K562 (cell line): ENCODE measurements around the gene WDCP. TPM values are rescaled to one million over a fixed set of nuclear protein-coding genes. Genes with fewer than 3 reads are reported as not detected.

Source experiments
- ATAC-seq: fragments of 200-7000 bp; cut with Tn5 transposase; 3 replicates; pipeline ENCODE4 v1.9.1; 2020; ENCODE audit warnings: moderate library complexity
- BruUV-seq: library from RNA; stranded (reverse); fragments of 400-500 nt; replicated peaks from 2 replicates; lab custom pipeline; 2021; lab: Mats Ljungman, UMichigan
- CTCF ChIA-PET: fragments of 300-600 bp; formaldehyde crosslinking; extraction: SDS; loops from one replicate; lab custom pipeline; 2021; ENCODE audit warnings: low intra/inter-chr PET ratio; lab: Yijun Ruan, JAX
- POLR2A ChIA-PET: fragments of 300-600, 350-650 bp; sonication (Branson Sonifier 250); formaldehyde crosslinking; extraction: SDS; loops from one replicate; lab custom pipeline; 2021; ENCODE audit warnings: antibody characterized with exemption, inconsistent platforms; lab: Yijun Ruan, JAX
- DNase-seq, 4 experiments: peaks; one replicate each; pipeline versions ENCODE4 v3.0.0 to v3.0.0-alpha.2; 2011 to 2018; ENCODE audit warnings: low spot score in 3 of 4, mixed read lengths in 3 of 4; ENCODE audit errors: extremely low read depth in 1 of 4
- FAIRE-seq: peaks from 2 replicates; lab custom pipeline; 2011; peaks lifted over from hg19 to GRCh38; lab: Jason Lieb, UNC
- H2AFZ ChIP-seq: 2 replicates; pipeline ENCODE4 v1.6.0; 2011; ENCODE audit warnings: low read depth, low read length, control low read depth, inconsistent platforms
- H3K27ac ChIP-seq: fragments of 200-600 bp; 3 replicates; pipeline ENCODE4 v1.8.0; 2011; ENCODE audit warnings: low read depth, mild to moderate bottlenecking, control low read depth, inconsistent platforms, low read length, moderate library complexity, mixed read lengths; ENCODE audit errors: extremely low read depth
- H3K27me3 ChIP-seq, 2 experiments: fragments of 300-600 bp in 1 of 2; 2 replicates in 1 of 2; 3 replicates in 1 of 2; pipeline versions ENCODE4 v1.6.0 to v1.8.0; 2011; ENCODE audit warnings: inconsistent platforms in 2 of 2, low read length in 2 of 2, mild to moderate bottlenecking in 1 of 2, mixed read lengths in 1 of 2, moderate library complexity in 1 of 2; ENCODE audit not compliant: control insufficient read depth in 2 of 2, insufficient read depth in 2 of 2
- H3K36me3 ChIP-seq: fragments of 300-600 bp; 3 replicates; pipeline ENCODE4 v1.8.0; 2011; ENCODE audit warnings: mild to moderate bottlenecking, low read length, inconsistent platforms; ENCODE audit not compliant: control insufficient read depth, insufficient read depth
- H3K4me1 ChIP-seq, 2 experiments: fragments of 200-600 bp in 1 of 2; replicated peaks in 1 of 2; 2 replicates in 1 of 2; 3 replicates in 1 of 2; pipeline versions ENCODE4 v1.5.1 to v1.8.0; 2011; ENCODE audit warnings: inconsistent platforms in 2 of 2, low read length in 2 of 2, mild to moderate bottlenecking in 1 of 2, mixed read lengths in 1 of 2, moderate library complexity in 1 of 2; ENCODE audit not compliant: control insufficient read depth in 2 of 2, insufficient read depth in 2 of 2
- H3K4me2 ChIP-seq: 2 replicates; pipeline ENCODE4 v1.6.1; 2011; ENCODE audit warnings: low read length, control low read depth, inconsistent platforms, mixed read lengths; ENCODE audit not compliant: insufficient read depth
- H3K4me3 ChIP-seq: fragments of 200-600 bp; sonication (generic), shearing (Covaris generic); 2 replicates; pipeline ENCODE4 v1.5.1; 2016; ENCODE audit warnings: control low read depth, inconsistent platforms
- H3K79me2 ChIP-seq: fragments of 200-600 bp; 3 replicates; pipeline ENCODE4 v1.8.0; 2011; ENCODE audit warnings: low read length, inconsistent platforms; ENCODE audit not compliant: control insufficient read depth, insufficient read depth
- H3K9ac ChIP-seq, 2 experiments: 2 replicates each; pipeline versions ENCODE4 v1.6.0 to v1.6.1; 2011; ENCODE audit warnings: low read depth in 2 of 2, low read length in 2 of 2, control low read depth in 1 of 2, inconsistent platforms in 1 of 2, mild to moderate bottlenecking in 1 of 2, mixed read lengths in 1 of 2; ENCODE audit not compliant: insufficient read depth in 1 of 2
- H3K9me1 ChIP-seq: one replicate; pipeline ENCODE4 v1.6.0; 2011; ENCODE audit warnings: inconsistent platforms, mild to moderate bottlenecking, low read length, moderate library complexity; ENCODE audit not compliant: control insufficient read depth, insufficient read depth
- H3K9me3 ChIP-seq: replicated peaks from 2 replicates; pipeline ENCODE4 v1.5.1; 2011; ENCODE audit warnings: low read depth, low read length, inconsistent platforms; ENCODE audit not compliant: control insufficient read depth, insufficient read depth
- H4K20me1 ChIP-seq: replicated peaks from 2 replicates; pipeline ENCODE4 v1.6.1; 2011; ENCODE audit warnings: low read length, inconsistent platforms, mixed read lengths; ENCODE audit not compliant: control insufficient read depth, insufficient read depth
- BRCA1 ChIP-seq, 2 experiments: fragments of 450-650 bp in 1 of 2; sonication (generic) in 1 of 2; formaldehyde crosslinking in 1 of 2; IDR thresholded peaks; 2 replicates each; pipeline versions ENCODE4 v1.5.0 to v1.6.1; 2017 to 2020; ENCODE audit warnings: mild to moderate bottlenecking in 1 of 2, missing genetic modification reagents in 1 of 2
- HCFC1 ChIP-seq: IDR thresholded peaks from 2 replicates; pipeline ENCODE4 v1.6.1; 2012; ENCODE audit warnings: low read depth, low read length, improper control_type of control experiment
- PCBP1 ChIP-seq: fragments of 200-400 bp; formaldehyde crosslinking; IDR thresholded peaks from 2 replicates; pipeline ENCODE4 v1.6.1; 2018; ENCODE audit warnings: mild to moderate bottlenecking, low read depth, low read length; ENCODE audit not compliant: poor library complexity, severe bottlenecking
- RBFOX2 ChIP-seq: fragments of 200-400 bp; formaldehyde crosslinking; IDR thresholded peaks from 2 replicates; pipeline ENCODE4 v1.6.1; 2017; ENCODE audit warnings: low read depth, mild to moderate bottlenecking, low read length, moderate library complexity
- SIN3B ChIP-seq: fragments of 450-650 bp; IDR thresholded peaks from 2 replicates; pipeline ENCODE4 v1.6.1; 2017; ENCODE audit warnings: low read depth, mild to moderate bottlenecking, moderate library complexity
- WGBS: fragments of 100-300 bp; shearing (Covaris generic); methylation state at CpG from one replicate; pipeline ENCODE4 v1.1.6; 2016; ENCODE audit warnings: low coverage, mixed read lengths; ENCODE audit not compliant: insufficient coverage; ENCODE audit errors: missing lambda C conversion rate; 5-methylcytosine and 5-hydroxymethylcytosine counted together
- in situ Hi-C: fragments of 300-500 bp; cut with MboI; formaldehyde crosslinking; loops from 4 replicates; pipeline ENCODE4 v1.15.0; 2018; ENCODE audit warnings: inconsistent platforms, mixed read lengths
- intact Hi-C: fragments of 100-400 bp; cut with micrococcal nuclease; formaldehyde crosslinking; loops from 2 replicates; pipeline ENCODE4 v1.14.2; 2022
- polyA plus RNA-seq, 8 experiments: library from polyadenylated mRNA; depleted of rRNA in 4 of 8; stranded (reverse) in 5 of 8; unstranded in 3 of 8; fragments of >200 nt; fragmentation: Nextera tagmentation in 2 of 8; fragmentation: Illumina TruSeq in 1 of 8; extraction: Ambion mirVana in 2 of 8; extraction: Trizol in 1 of 8; gene quantifications; 2 replicates each; pipeline versions ENCODE4 v1.2.1 to v1.2.3, GENCODE V29; 2011 to 2014; ENCODE audit warnings: inconsistent platforms in 1 of 8, missing spikeins in 1 of 8
- total RNA-seq, 7 experiments: library from RNA; depleted of rRNA in 6 of 7; stranded (reverse); fragments of >200 nt in 6 of 7; fragmentation: Illumina TruSeq in 2 of 7; extraction: Trizol in 2 of 7; gene quantifications; 2 replicates each; pipeline versions ENCODE4 v1.2.1 to v1.2.3, GENCODE V29; 2011 to 2021; ENCODE audit warnings: low replicate concordance in 1 of 7
- TF ChIP-seq, protein P1 (sequence below), 2 experiments: fragments of 450-650 bp; formaldehyde crosslinking in 1 of 2; IDR thresholded peaks; 2 replicates each; pipeline versions ENCODE4 v1.4.0 to v1.6.1; 2014 to 2020; ENCODE audit warnings: mild to moderate bottlenecking in 2 of 2, borderline replicate concordance in 1 of 2, low read depth in 1 of 2

The WDCP gene
- total and polyA plus RNA-seq, 9 of the 15 experiments (the other 6 are each of a cell fraction or from before 2014, with no cell fraction given): 10.1 to 41.4 (median 21.8) TPM

DNA sequence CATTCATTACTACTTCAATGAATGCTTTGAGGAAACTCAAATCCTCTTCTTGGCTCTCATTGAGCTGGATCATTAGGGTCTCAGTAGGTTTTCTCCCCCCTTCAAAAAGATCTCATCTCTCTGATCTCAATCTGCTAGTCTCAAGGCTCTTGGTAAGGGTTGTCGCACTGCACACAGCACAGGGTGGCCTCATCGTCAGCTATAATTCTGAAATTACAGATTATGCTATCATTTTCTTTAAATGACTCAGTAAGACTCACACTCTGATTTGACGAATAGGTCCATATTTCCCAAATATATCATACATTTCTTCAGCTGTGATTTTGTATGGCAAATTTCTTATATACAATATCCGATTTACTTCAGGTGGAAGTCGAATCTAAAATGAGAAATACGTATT lies 26.6 kb upstream of the WDCP start:
- no TSS peak for BruUV-seq
- H2AFZ ChIP-seq: no peak overlapping the region
- no peak for FAIRE-seq
- H3K79me2 ChIP-seq: peaks cover 48% of the 10 kb centered on the region
- H3K4me1 ChIP-seq: peaks cover 9 to 15% of the 10 kb centered on the region in 2 experiments; a peak in 4 of 5 replicates
- H3K4me2 ChIP-seq: no peak overlapping the region
- H3K9ac ChIP-seq: no peak overlapping the region
- no peaks in the 10 kb centered on the region for H3K9me3 ChIP-seq
- no peak for DNase-seq
- ChIA-PET CTCF (no interaction called here), POLR2A (interaction anchor here (0.7 to 2.2 kb wide), 5 partner anchors 10 to 147 kb away, joined by 4 to 11 read pairs (median 7); partner anchors contain the start of genes ATAD2B and WDCP)
- in situ Hi-C loops (no loop called here), intact Hi-C loops (no loop called here)
- 89% methylated on average over 6 of the region's 6 CpGs for WGBS
- no peaks in the 10 kb centered on the region for H4K20me1 ChIP-seq
- H3K27me3 ChIP-seq: no peaks in the 10 kb centered on the region
- H3K36me3 ChIP-seq: peaks cover 51% of the 10 kb centered on the region
- no peak overlapping the region for H3K27ac ChIP-seq
- 0 out of 2 replicates have a peak, but pooled peaks have one; percentile 15 for TF ChIP-seq RBFOX2
- TF ChIP-seq SIN3B: no peak
- no peak for ATAC-seq
- H3K4me3 ChIP-seq: no peak overlapping the region
- H3K9me1 ChIP-seq: no peaks in the 10 kb centered on the region

DNA sequence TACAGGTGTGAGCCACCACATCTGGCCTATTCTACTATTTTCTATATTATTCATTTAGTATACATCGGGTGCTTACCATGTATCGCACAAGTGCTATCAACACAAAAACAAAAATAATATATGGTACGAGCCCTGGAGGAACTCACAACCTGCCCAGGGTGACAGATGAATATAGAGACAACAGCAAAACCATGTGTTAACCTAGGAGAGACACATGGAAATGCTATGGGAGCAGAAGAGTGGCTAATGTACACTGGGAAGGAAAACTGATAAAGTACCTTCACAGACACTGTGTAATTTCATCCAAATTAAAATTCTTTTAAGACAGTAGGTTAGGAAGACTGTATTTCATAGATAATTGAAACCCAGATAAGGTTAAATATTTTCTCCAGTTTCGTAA lies 25.1 kb upstream of the WDCP start:
- Histone ChIP-seq H3K9ac (no peak overlapping the region), H2AFZ (no peak overlapping the region), H3K79me2 (peaks cover 48% of the 10 kb centered on the region), H3K4me2 (no peak overlapping the region), H3K9me1 (no peaks in the 10 kb centered on the region), H4K20me1 (no peaks in the 10 kb centered on the region), H3K27ac (no peak overlapping the region), H3K36me3 (peaks cover 65% of the 10 kb centered on the region), H3K4me3 (no peak overlapping the region), H3K4me1 (peaks cover 0 to 6% of the 10 kb centered on the region in 2 experiments; a peak in 3 of 5 replicates), H3K9me3 (no peaks in the 10 kb centered on the region), H3K27me3 (no peaks in the 10 kb centered on the region)
- in situ Hi-C loops (no loop called here), intact Hi-C loops (no loop called here)
- no peak for FAIRE-seq
- POLR2A ChIA-PET: interaction anchor here (0.5 to 2.2 kb wide), 8 partner anchors 8 to 457 kb away, joined by 3 to 11 read pairs (median 4); partner anchors contain the start of genes ATAD2B and WDCP
- CTCF ChIA-PET: no interaction called here
- DNase-seq: no peak
- no TSS peak for BruUV-seq
- 91% methylated on average over 4 of the region's 4 CpGs for WGBS
- ATAC-seq: no peak
- TF ChIP-seq BRCA1 (IDR thresholded peaks at IDR 0.05): no peak
- TF ChIP-seq BRCA1 (CRISPR knock-in tag; IDR thresholded peaks at IDR 0.05): no peak
- no peak for TF ChIP-seq HCFC1
- no peak for TF ChIP-seq PCBP1
- TF ChIP-seq SIN3B: no peak
- TF ChIP-seq, protein P1, sequence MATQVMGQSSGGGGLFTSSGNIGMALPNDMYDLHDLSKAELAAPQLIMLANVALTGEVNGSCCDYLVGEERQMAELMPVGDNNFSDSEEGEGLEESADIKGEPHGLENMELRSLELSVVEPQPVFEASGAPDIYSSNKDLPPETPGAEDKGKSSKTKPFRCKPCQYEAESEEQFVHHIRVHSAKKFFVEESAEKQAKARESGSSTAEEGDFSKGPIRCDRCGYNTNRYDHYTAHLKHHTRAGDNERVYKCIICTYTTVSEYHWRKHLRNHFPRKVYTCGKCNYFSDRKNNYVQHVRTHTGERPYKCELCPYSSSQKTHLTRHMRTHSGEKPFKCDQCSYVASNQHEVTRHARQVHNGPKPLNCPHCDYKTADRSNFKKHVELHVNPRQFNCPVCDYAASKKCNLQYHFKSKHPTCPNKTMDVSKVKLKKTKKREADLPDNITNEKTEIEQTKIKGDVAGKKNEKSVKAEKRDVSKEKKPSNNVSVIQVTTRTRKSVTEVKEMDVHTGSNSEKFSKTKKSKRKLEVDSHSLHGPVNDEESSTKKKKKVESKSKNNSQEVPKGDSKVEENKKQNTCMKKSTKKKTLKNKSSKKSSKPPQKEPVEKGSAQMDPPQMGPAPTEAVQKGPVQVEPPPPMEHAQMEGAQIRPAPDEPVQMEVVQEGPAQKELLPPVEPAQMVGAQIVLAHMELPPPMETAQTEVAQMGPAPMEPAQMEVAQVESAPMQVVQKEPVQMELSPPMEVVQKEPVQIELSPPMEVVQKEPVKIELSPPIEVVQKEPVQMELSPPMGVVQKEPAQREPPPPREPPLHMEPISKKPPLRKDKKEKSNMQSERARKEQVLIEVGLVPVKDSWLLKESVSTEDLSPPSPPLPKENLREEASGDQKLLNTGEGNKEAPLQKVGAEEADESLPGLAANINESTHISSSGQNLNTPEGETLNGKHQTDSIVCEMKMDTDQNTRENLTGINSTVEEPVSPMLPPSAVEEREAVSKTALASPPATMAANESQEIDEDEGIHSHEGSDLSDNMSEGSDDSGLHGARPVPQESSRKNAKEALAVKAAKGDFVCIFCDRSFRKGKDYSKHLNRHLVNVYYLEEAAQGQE (IDR thresholded peaks at IDR 0.05; ENCODE audit: borderline replicate concordance): no peak
- TF ChIP-seq, protein P1 (CRISPR knock-in tag; IDR thresholded peaks at IDR 0.05; ENCODE audit: low read depth): no peak
